ENCODE measurements around the gene LRP1. TPM values are rescaled to one million over a fixed set of nuclear protein-coding genes. Genes with fewer than 3 reads are reported as not detected.

Gene LRP1
- total and polyA plus RNA-seq, 2 of the 4 experiments (the other 2 are of a cell fraction) = 73.1 to 142 TPM

GRCh38 chr12:57127101-57127725 lies 1.1 kb upstream of the LRP1 start (continued):
- no peak for TF ChIP-seq ELK1 (IDR thresholded peaks at IDR 0.05; ENCODE audit: borderline replicate concordance, low read depth, low read length)

Measured in IMR-90 (cell line).